GM18502 (cell line): ENCODE results near the gene IL4R.

Experiments
- ATAC-seq: cut with Tn5 transposase; IDR thresholded peaks from one replicate; pipeline ENCODE4 v1.9.1; 2021; ENCODE audit warnings: mild to moderate bottlenecking; ENCODE audit not compliant: unreplicated experiment, poor library complexity

The IL4R gene

DNA sequence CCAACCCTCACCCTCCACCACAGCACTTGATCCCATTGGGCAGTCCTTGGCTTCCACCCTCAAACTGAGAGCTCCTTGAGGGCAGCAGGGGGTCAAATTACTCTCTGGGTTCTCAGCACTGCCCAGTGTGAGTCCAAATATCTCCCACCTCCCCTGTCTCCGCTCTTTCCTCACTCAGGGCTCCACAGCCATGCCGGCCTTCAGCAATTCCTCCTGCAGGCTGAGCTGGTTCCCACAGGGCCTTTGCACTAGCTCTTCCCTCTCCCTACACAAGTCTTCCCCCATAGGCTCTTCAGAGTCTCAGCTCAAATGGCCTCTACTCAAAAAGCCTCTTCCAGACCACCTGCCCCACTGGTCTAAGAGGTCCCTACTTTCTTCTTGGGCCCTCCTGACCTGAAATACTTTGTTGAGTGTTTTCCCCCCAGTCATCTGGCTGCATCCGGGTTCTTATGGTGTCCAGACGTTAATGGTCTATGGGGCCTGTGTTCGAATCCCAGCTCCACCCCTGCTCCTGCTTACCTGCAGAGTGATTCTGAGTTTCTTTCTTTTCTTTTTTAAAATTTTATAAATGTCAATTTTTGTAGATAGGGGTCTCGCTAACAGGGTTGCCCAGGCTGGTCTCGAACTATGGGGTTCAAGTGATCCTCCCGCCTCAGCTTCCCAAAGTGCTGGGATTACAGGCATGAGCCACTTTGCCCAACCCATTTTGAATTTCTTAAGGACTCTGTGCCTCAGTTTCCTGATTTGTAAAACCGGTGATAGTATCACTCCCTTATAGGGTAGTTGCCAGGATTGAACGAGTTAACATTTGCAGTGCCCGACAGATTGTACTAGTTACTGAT, 973 bp upstream of the IL4R start:
- no peak for ATAC-seq

DNA sequence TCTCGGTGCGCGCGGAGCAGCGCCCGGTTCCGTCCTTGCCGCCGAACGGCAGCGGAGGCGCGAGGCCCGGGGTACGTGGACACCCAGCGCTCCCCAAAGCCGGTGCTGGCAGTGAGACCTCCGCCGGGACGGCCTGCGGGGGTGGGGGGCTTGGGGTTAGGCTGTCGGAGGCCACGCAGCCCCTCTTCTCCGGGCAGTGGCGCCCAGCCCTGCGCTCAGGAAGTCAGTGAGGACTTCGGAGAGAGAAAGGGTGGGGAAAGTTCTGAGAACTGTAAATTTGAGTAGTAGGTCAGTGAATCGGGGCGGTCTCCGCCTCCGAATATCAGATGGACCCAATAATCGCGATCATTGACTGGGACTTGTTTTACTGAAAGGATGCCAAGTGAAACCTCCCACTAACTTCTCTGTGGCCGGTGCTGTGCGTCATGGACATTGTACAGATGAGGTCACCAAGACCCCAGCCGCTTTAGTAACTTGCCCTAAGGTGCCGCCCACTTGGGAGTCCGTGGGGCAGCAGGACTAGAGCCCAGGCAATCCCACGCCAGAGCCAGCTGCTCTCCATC, 468 bp downstream of the IL4R start:
- ATAC-seq, result peak; percentile 21

DNA sequence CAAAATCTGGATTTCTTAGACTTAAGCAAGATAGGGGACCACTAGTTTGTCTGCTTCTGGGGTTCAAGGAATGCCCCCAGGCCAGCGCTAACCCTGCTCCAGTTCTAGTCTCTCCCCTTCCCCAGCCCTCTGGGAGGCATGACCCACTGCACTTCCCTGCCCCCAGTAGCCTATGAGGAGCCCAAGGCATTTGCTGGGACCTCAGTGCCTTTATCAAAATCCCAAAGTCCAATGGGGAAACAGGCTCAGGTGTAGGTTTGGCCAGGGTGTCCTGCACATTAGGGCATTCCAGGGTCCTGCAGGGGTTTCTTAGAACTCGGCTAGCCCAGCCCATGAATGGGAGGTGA, 1.2 kb downstream of the IL4R start:
- ATAC-seq, result no peak

DNA sequence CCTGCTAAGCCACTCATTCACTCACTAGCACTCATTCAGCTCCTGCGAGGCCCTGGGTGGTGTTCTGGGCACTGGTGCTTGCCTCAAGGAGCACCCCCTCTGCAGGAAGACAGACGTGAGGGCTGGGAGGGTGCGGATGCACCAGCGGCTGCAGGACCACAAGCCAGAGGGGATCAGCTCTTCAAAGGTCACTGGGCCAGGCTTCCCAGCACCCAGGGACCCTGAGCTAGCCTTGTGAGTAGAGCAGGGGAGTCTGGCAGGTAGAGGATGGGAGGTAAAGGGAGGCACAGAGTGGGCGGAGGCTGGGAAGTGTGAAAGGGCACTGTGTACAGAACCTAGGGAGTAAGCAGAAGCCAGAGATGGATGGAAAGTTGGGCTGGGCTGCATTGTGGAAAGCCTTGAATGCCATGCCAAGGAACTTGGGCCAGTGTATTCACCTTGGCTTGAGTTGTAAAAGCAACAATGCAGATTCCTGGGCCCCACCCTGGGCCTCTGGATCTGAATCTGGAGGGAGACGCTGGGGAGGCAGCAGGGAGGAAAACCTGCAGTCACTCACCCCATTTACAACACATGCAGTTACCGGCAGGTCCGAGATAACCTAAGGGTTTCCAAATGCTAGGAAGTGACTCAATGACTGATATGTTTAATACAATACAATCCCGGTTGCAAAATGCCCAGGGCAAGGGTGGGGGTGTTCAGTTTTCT, 1.7 kb downstream of the IL4R start:
- ATAC-seq, result no peak

DNA sequence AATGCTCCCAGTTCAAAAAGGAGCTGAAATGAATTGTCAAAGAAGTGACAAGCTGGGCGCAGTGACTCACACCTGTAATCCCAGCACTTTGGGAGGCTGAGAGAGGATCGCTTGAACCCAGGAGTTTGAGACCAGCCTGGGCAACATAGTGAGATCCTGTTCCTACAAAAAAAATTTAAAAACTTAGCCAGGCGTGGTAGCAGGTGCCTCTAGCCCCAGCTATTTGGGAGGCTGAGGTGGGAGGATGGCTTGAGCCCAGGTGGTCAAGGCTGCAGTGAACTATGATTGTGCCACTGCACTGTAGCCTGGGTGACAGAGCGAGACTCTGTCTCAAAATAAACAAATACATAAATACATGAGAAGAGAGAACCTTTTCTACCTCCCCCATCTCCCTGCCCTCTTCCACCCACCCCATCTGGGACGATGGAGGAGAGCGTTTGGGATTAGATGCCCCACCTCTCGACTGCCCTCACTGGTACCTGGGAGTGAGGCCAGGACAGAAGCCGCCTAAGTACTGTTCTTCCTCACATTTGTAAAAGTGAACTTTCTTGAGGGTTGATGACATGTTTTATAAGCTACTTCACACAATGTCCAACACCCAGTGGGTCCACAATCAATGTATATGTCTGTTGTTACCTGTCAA, 2.4 kb downstream of the IL4R start:
- no peak for ATAC-seq

DNA sequence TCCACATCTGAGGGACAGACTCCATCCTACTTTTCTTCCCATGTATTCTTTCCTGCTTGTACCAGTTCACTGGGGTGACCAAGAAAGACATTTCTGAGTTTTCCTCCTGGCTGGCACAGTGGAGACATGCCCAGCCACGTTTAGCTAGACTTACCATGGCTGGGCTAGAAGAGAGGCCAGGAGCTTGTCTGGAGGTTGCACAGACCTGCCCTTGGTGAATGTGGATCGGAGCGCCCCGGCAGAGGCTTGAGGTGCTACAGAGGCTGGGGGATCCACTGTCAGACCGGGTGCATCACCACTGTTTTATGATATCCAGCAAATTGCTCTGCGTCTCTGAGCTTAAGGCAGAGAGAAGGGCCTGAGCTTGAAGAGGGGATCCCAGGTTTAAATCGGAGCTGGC, 3.5 kb downstream of the IL4R start:
- no peak for ATAC-seq

DNA sequence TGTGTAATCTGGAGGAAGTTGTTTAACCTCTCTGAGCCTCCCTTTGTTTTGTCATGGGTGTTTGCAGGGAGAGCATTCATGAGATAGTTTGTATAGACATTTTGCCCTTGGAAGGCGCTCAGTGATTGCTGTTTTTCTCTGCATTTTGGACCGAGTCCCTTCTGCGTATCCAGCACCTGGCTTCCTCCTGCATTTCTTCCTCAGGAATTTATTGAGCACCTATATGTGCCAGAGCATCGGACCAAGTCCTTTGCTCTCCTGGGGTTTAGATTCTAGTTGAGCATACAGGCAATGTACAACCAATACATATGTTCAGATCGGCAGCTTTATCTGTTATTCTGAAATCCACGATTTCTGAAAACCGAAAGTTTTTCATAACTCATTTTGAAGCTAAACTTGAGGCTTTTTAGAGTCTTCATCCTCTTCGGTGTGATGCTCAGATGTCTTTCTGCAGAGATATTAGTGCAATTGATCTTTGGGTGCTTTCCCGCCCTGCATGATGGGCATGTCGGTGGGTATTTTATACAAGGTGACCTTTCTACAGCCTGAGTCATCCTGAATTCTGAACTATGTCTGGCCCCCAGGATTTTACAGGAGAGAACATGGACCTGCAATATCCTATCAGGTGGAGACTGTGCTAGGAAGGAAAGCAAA, 4.1 kb downstream of the IL4R start:
- ATAC-seq, result no peak

DNA sequence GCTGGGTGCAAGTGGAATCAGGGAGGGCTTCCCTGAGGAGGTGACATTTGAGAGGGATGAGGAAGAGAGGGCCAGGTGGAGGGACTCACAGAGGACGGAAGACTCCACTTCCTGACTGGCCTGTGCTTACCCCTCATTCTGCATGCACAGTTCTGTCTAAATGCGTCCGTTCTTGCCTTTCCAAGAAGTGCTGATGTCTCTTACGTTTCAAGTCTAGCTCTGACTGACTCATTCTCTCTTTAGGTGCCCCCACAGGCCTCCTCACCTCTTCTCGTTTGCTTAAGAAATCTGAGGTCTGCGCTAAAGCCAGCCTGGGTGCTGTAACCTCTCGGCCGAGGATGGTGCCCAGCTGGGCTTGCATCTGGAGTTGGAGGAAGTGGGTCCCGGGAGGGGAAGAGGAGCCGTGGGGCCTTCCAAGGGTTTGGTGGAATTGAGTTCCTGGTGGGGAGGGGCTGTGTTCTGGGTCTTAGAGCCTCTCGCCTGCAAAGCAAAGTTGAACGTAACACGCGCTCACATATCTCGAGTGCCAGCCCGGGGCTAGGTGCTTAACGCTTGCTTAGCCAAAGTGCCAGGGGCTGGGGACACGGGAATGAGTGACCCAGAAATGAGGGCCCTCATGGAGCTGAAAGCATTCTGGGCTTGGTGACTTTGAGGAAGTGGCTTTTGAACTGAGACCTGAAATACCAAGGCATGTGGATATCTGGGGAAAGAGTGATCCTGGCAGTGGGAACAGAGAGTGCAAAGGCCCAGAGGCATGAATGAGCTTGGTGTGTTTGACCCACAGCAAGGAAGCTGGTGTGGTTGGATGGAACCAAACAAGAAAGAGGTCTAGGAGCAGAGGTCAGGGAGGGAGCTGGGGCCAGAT, 4.8 kb downstream of the IL4R start:
- ATAC-seq, result peak; percentile 36

DNA sequence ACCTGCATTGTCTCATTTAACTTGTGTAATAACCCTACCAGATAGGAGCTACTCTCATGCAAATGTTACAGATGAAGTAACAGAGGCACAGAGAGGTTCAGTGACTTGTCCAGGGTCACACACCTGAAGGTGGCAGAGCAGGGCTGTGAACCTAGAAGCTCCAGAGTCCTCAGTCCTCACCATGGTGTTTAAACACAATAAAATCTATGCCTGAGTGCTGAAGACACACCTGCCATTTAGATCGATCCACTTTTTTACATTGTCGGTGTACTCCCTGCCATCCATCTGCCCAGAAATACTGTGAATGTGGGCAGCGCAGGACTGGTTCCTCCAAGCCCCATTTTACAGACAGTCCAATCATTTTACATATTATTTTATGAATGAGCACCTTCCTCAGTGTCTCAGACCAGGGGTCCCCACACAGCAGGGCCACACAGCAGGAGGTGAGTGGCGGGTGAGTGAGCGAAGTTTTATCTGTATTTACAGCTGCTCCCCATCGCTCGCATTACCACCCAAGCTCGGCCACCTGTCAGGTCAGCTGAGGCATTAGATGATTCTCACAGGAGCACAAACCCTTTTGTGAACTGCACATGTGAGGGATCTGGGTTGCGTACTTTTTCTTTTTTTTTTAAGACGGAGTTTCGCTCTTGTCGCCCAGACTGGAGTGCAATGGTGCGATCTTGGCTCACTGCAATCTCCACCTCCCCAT, 5.6 kb downstream of the IL4R start:
- ATAC-seq, result no peak

DNA sequence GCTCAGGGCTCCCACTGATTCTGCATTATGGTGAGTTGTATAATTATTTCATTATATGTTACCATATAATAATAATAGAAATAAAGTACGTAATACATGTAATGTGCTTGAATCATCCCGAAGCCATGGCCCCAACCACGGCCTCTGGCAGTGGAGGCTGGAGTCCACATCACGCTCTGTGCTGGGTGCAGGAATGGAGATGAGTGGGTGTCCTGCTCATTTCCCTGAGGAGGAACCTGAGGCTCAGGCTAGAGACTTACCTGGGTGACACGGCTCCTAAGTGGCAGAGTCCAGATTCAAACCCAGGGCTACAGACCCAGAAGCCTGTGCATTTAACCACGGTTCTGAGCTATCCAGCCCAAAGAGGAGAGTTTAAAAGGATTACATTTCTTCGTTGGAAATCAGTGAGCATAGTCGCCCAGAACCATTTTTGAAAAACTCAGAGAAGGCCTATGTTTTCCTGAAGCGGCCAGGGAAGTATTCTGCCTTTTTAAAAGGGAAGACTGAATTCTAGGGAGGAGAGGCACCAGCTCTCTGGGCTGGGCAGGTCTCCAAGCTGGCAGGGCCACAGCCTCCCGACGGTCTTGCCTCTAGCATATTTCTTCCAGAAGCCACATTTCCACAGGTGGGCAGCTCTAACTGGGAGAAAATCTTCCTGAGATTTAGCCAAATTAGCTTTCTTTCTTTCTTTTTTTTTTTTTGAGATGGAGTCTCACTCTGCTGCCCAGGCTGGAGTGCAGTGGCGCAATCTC, 6.7 kb downstream of the IL4R start:
- ATAC-seq, result no peak

DNA sequence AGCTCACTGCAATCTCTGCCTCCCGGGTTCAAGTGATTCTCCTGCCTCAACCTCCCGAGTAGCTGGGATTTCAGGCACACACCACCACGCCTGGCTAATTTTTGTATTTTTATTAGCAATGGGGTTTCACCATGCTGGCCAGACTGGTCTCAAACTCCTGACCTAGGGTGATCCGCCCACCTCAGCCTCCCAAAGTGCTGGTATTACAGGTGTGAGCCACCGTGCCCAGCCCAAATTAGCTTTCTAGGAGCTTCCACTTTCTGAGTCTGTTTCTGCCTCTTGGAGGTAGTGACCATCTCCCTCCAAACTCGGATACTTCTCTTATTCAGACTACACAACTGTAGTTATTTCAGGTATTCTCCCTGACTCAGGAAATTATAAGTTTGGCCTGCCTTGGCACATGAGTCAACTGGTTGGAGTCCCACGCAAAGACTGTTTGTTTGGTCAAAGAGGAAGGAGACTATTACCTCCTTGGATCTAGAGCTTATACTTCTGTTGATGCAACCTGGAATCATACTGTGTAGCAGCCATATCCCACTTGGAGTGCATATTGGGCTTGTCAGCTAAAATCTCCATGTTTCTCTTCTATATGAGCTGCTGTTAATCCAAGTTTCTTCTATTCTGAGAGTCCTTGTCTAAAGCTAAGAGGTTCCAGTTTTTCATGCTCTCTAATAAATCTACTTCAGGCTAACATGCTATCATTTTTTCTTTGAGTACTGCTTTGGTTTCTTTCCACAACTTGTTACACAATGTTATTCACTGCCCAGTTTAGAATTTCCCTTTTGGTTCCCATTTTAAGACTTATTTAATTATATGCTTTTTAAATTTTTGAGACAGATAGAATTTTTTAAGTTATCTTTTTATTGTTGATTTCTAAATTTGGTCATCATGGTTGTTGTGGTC, 7.5 kb downstream of the IL4R start:
- no peak for ATAC-seq

DNA sequence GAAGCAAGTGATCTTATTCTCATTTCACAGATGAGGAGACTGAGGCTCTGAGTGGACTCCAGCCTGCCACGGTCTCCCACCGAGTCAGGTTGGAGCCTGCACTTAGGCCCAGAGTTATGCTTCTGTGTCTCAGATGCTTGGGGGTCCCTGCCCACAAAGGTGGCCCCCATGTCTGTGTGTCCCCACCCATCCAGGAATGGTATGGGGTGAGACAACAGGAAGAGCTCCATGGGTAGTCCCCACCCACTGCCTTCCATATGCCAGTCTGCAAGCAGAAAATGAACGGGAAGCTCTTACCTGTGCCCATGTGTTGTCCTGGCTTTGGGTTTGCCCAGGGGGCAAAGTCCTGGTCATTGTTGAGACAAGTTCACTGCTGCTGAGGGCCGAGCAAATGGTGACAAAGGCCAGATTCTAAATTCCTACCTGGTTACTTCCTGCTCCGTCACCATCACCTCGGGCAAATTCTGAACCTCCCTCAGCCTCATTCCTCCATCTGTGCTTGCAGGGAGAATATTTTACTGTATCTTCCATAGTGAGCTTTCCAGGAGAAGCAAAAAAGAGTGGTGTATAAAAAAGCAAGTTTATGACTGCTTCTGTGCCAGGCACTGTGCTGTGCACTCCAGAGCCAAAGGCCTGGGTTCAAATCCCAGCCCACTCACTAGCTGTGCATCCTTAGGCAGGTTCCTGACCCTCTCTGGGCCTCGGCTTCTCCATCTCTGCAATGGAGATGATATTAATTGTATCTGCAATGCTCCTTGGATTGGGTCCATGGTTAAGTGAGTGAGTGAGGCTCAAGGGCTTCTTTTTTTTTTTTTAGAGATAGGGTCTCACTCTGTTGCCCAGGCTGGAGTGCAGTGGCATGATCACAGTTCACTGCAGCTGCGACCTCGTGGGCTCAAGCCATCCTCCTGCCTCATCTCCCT, 9.3 kb downstream of the IL4R start:
- no peak for ATAC-seq

DNA sequence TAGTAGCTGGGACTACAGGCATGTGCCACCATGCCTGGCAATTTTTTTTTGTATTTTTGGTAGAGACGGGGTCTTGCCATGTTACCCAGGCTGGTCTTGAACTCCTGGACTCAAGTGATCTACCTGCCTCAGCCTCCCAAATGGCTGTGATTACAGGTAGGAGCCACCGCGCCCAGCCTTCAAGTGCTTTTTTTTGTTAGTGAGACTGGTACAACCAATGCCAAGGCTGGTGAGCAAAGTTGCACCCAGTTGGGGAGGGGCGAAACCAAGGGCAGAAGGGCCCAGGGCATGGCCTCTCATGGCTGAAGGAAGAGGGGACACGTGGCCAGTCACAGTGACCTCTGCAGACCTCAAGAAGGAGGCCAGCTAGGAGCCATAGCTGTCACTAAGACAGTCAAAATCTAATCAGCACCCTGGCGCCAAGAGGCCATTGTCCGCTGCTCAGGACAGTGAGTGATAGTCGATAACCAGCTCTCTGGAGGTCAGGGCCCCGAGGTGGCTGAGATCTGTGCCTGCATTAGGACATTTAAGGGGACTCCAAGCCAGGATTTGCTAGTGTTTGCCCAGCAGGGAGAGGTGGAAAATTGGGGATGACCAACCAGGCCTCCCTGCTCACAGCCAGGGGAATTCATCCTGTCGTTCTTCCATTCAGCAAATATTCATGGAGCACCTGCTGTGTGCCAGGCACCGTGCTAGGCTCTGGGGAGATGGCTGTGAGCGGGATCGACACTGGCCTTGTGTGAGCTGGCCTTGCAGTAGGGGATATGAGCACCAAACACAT, 10.2 kb downstream of the IL4R start:
- ATAC-seq, result no peak

DNA sequence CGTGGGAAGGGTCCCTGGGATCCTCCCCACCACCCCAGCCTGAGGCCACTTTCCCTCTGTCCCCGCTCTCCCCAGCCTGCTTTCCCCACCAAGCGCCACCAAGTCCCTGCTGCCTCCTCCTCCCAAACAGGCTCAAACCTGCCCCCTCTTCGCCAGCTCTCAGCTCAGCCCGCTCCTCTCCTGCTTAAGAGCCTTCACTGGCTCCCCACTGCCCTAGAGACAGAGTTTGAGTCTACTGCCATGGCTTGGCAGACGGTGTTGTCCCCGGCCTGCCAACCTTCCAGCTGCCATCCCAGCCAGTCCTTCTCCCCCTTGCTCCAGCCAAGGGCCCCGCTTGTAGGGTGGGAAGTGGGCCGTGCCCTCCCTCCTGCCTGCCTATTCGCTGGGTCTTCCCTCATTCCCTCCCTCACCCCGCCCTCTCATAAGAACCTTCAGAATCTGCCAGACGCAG, 11.1 kb downstream of the IL4R start:
- ATAC-seq, result no peak

DNA sequence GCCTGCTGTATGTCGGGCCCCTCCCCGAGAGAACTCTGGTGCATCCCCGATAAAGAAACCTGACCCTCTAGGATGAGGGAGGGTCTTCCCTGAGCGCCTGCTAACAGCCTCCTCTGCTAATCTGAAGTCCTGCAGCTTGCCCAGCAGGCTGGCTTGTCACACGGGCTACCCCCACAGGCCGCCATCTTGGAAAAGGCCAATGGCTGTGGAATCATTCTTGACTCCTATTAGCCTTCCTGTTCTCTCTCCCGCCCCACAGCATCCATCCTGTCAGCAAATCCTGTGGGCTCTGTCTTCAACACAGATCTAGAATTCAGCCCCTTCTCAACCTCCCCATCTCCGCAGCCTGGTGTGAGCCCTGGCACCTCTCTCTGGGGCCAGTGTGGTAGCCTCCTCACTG, 12.0 kb downstream of the IL4R start:
- ATAC-seq, result no peak

DNA sequence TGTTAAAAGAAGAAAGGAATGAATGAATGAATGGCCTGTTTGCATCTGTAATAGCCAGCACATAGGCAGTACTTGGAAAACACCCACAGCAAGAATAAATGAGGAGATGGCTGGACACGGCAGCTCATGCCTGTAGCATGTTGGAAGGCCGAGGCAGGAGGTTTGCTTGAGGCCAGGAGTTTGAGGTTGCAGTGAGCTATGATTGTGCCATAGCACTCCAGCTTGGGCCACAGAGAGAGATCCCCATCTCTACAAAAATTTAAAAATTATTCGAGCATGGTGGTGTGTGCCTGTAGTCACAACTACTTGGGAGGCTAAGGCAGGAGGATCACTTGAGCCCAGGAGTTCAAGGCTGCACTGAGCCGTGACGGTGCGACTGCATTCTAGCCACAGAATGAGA, 12.5 kb downstream of the IL4R start:
- no peak for ATAC-seq
